ENCODE results near the gene HDLBP.

Gene HDLBP

DNA sequence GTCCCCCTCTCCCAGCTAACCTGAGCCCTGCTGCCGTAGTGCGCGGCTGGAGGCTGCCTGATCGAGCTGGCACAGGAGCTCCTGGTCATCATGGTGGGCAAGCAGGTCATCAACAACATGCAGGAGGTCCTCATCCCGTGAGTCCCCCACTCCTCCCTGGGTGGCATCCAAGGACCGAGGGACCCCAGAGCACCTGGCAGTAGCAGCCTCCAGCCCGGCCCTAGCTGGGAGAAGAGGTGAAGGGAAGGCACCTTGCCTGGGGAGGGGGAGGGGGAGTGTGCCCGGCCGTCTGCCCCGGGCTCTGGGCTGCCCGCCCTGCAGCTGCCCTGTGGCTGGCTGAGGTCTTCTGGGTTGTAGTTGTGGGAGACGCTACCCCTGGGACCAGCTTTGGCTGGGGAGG is 100.7 kb downstream of the HDLBP start:
- DNase-seq (ENCODE audit: low read depth, low spot score) = no peak

DNA sequence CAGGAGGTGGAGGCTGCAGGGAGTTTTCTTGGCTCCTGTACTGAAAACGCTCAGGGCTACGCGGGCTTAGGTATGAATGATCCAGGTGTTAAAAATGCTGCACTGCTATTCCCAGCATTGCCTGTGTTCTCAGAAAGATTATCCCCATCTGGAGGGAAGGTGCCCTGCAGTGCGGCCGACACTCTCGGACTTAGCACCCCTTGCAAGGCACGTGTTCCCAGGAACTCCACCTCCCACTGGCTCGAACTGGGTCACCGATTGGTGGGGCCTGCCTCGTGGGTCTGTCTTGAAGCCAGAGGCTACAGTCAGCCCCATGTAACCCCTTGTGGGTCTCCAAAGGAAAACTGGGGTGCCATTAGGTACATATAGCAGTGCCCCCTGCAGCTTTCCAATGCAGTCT is 101.3 kb downstream of the HDLBP start:
- no peak for DNase-seq (ENCODE audit: low read depth, low spot score)

DNA sequence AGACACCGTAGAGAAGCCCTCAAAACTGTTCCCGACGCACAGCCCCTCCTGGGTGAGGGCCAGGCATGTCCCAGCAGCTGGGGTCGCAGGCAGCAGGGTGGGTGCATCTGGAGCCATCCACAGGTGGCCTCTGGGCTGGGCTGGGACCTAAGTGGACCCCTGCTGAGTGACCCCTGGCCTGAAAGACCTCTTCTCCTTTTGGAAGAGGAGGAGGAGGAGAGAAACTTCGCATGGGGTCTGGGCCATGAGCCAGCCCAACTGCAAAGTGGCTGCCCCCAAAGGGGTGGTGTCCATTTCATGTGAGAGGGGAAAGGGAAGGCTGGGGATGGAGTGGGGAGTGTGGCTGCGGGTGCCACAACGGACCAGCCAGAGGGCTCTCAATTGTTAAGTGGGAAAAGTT is 101.9 kb downstream of the HDLBP start:
- no peak for DNase-seq (ENCODE audit: low read depth, low spot score)

DNA sequence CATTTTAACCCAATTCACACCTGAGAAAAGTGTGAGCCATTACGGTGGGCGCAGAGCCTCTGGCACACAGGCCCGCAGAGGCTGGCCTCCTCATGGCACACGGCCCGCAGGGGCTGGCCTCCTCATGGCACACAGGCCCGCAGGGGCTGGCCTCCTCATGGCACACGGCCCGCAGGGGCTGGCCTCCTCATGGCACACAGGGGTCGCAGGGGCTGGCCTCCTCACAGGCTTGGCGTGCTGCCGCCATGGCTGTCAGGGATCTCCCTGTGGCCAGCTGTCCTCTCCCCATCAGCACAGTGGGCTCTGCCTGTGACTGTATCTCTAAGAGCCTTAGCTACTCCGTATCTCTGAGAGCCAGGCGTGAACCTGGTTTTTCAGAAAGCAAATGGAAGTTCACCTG is 102.4 kb downstream of the HDLBP start:
- DNase-seq (ENCODE audit: low read depth, low spot score) = no peak

DNA sequence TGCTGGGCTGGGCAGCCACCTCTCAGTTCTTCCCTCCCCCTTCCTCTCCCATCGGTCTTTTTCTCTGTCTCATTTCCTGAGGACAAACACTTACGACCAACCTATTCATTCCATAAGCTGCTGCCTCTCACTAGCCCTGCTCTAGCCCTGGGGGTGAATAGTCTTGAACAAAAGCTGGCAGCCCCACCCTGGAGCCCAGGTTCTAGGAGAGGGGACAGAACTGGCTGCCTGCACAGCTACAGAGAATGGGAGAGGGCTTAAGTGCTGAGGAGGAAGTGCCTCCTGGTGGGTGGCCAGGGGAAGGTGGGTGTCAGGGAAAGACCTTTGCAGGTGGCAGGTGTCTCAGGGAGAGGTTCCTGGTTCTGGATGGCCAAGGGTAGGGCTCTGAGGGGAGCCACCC is 104.2 kb downstream of the HDLBP start:
- no peak for DNase-seq (ENCODE audit: low read depth, low spot score)

DNA sequence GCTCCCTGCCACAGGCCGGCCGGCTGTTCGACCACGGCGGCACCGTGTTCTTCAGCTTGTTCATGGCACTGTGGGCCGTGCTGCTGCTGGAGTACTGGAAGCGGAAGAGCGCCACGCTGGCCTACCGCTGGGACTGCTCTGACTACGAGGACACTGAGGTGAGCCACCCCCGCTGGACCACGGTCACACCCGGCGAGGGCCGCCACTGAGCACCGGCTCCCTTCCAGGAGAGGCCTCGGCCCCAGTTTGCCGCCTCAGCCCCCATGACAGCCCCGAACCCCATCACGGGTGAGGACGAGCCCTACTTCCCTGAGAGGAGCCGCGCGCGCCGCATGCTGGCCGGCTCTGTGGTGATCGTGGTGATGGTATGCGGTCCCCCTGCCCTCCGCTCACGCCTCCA is 106.2 kb downstream of the HDLBP start:
- DNase-seq (ENCODE audit: low read depth, low spot score) = no peak

DNA sequence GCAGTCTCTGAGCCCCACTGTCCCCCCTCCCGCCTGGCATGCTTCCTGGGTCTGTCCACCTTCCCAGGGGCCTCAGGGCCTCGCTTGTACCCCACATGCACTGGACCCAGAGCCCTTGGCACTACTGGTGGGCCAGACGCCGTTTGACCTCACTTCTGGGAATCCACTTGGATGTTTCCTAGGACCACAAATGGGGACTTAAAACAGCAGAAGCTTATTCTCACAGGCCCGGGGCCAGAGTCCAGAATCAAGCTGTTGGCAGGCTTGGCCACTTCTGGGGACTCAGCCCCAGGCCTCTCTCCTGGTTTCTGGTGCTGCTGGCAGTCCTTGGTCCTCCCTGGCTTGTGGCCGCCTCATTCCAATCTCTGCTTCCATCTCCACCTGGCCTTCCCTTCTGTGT is 107.4 kb downstream of the HDLBP start:
- no peak for DNase-seq (ENCODE audit: low read depth, low spot score)

DNA sequence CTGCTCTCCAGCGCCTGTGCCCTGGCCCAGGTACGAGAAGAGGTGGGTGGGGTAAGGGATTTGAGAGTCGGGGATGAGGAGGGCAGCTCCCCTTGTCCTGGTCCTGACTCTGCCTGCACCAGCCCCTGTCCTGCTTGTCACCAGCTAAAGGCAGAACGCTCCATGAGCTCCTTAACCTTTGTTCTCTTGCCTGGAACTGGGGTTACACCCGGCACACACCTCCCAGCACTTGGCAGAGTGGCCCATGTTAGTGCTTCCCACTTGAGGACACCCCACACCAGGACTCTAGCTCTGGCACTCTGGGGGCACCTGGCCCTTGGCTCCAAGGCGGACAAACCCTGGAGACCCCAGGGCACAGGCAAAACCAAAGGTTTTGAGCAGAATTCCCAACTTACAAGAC is 107.8 kb downstream of the HDLBP start:
- no peak for DNase-seq (ENCODE audit: low read depth, low spot score)

DNA sequence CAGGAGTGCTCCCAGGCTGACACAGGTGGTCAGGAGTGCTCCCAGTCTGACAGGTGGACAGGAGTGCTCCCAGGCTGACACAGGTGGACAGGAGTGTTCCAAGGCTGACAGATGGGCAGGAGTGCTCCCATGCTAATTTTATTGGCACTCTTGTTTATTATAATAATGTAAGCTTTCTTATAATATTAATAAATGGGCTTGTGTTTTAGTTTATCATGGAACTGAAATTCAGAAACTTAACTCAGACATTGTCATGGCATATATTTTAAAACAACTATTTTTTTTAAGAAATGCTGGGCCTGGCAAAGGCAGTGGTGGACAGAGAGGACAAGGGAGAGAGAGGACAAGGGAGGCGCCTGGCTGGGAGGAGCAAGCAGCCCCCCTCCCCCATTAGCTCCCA is 108.3 kb downstream of the HDLBP start:
- DNase-seq (ENCODE audit: low read depth, low spot score) = no peak

DNA sequence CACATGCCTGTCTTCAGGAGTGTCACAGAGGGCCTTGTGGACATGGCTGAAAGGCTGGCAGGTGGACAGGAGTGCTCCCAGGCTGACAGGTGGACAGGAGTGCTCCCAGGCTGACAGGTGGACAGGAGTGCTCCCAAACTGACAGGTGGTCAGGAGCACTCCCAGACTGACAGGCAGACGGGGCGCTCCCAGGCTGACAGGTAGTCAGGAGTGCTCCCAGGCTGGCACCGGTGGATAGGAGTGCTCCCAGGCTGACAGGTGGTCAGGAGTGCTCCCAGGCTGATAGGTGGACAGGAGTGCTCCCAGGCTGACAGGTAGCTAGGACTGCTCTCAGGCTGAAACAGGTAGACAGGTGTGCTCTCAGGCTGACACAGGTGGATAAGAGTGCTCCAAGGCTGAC is 110.4 kb downstream of the HDLBP start:
- DNase-seq (ENCODE audit: low read depth, low spot score) = no peak

DNA sequence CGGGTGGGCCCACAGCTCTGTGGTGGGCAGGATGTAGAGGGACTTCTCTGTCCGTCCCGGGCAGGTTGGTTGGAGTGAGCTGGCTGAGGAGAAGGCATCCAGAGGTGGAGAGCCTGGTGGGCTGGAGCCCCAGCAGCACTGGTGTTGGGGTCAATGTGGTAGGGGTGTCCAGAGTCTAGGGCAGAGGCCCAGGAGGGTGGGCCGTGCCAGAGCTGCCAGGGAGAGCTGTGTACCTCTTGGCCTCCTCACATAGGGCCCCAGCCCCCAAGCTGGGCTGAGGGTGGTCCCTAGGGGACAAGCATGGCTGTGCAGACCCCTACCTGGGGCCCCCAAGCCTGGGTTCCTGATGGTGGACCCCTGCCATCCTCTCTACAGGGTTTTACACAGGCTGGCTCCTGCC is 111.0 kb downstream of the HDLBP start:
- no peak for DNase-seq (ENCODE audit: low read depth, low spot score)

DNA sequence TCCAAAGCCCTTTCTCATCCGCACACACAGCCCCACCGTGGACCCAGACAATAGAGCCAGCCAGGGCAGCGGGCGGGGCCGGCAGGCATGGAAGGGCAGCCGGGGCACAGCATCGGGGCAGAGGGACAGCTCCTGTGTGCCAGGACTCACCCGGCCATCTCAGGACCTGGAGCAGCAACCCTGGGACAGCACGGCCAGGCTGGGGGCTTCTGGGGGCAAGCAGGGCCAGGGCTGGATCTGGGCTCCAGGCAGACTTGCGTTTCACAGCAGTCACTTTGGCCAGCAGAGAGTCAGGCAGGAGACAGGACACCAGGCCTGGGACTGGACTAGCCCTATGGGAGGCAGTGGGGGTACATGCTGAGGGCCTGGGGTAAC is 111.5 kb downstream of the HDLBP start:
- DNase-seq (ENCODE audit: low read depth, low spot score) = no peak

DNA sequence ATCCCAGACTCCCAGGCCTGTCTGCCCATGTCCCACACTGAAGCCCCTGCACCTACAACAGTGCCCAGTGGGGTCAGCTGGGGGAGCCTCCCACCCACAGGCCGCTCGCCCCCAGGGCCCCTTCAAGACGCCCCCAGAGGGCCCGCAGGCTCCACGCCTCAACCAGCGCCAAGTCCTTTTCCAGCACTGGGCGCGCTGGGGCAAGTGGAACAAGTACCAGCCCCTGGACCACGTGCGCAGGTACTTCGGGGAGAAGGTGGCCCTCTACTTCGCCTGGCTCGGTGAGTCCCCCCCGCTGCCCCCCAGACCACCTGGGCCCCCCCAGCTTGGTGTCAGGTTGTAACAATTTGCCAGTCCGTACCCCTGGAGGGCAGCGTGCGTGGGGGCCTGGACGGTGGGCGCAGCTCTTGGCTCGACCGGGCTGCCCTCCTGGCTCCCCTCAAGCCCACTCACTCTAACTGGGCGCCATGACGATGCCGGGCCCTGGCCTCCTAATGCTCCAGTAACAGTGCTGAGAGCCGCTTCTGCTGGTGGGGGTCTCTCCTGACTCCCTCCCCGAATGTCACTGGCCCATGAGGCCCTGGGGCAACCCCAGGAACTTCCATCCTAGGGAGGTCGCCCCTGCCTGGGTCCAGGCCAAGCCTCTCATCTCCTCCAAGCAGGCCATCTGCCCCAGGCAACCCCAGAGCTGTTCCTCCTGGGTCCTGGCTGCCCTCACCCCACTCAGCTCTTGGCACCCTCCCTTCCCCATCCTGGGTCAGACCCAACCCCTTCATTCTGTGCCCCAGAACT is 112.1 kb downstream of the HDLBP start:
- DNase-seq (ENCODE audit: low read depth, low spot score) = no peak

DNA sequence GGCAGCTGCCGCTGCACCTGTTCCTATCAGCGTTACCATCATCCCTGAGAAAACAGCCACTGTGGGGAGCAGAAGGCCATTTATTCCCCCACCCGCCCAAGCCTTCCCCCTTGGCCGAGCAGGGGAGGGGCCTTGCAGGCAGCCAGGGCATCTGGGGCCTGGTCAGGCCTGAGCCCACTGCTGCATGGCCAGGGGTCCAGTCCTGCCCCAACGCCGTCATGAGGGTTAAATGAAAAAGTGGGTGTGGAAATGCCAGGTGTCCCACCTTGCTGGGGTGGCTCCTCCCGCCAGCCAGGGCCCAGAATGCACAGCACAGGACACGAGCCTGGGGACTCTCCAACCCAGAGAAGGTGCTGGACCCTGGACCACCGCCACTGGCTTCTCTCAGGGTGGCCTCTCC is 112.8 kb downstream of the HDLBP start:
- DNase-seq (ENCODE audit: low read depth, low spot score) = no peak

DNA sequence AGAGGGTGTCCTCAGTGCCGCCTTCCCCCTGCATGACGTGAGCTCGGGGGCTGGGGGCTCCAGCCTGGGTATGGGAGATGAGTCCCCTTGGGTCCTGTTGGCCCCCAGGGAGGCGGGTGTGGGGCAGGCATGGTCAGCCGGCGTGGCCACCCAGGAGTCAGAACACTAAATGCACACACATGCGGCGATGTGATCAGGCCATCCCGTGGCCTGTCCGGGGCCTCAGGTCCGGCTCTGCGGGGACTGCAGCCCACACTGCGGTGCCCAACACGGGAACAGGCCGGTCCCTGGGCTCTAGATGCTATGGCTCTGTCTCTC is 113.2 kb downstream of the HDLBP start:
- DNase-seq (ENCODE audit: low read depth, low spot score) = no peak

DNA sequence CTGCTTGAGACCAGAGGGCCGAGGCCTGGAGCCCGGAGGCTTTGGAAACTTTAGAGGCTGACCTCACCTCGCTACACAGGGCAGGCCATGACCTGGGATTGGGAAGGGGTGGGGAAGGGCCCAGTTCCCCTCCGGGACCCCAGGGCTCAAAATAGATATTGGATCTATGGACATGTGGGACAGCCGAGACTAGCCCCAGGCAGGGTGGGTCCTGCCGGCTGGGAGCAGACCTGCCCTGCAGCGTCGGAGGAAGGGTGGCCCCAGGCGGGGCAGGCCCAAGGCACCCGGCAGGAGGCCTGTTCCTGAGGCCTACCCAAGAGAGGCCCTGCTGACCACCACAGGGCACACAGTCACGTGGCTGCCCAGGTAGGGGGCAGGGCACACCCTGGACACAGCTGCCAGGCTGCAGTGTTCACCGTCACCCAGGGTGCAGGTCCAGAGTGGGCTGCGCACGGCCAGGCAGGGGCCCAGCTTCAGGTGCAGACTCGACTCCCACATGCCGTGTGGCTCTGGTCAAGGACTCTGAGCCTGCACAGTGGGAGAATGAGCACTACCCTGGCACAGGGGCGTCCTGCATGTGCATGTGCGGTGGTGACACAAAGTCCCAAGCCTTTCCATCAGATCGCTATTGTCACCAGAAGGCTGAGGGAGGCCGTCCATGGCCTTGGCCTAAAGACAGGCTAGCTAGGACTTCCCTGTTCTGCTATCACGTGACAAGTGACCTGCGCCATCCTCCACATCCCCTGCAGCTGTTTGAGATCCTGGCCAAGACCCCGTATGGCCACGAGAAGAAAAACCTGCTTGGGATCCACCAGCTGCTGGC is 113.8 kb downstream of the HDLBP start:
- DNase-seq (ENCODE audit: low read depth, low spot score) = no peak

DNA sequence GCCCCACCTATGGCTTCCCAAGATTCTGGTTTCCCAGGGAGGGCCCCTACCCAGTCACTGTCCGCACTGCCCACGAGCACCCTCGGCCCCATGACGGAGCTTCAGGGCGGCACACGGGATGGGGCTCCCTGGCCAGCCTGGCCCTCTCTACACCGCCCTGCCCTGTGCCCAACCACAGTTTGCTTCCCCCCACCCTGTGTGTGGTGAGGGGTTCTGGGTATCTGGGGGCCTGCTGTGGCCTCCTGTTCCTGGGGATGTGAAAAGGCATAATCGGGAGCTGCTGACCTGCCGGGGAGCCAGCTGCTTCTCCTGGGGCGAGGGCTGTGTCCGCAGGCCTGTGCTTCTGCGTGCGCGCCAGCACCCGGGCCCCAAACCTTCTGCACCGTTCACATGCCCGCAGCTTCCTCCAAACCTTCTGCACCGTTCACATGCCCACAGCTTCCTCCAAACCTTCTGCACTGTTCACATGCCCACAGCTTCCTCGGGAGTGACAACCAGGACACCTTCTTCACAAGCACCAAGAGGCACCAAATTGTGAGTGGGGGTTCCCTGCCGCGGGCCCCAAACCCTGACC is 114.6 kb downstream of the HDLBP start:
- no peak for DNase-seq (ENCODE audit: low read depth, low spot score)

DNA sequence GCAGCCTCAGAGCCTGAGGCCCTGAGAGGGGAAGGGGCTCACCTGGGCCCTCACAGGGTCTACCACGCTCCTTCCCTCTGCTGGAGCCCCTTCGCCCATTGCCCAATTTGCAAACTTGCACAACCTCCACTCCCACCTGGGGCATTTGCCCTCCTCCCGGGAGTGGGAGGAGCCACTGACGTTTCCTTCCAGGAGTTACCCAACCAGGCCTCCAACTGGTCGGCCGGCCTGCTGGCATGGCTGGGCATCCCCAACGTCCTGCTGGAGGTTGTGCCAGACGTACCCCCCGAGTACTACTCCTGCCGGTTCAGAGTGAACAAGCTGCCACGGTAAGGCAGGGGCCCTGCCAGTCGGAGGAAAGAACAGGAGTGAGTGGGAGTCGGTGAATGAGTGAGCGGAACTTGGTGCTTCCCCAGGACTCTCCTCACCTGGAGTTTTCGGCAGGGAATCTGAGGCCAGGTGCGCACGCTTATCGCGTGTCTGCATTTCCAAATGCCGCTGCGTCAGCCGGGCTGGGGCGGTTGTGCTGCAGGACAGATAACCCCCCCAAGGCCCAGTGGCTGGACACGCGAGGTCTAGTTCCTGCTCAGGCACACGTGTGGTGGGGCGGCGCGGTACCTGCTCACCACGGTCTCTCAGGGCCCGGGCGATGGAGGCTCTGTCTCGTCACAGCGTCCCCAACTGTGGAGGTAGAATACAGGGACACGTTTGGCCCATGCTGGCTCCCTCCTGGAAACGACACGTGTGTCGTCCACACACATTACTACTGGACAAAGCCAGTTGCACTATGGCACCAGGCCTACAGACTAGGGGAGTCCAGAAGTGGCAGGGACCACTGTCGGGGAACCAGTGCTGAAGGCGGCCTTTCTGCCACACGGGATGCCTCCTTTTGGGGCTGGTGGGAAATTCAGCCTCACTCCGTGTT is 115.3 kb downstream of the HDLBP start:
- no peak for DNase-seq (ENCODE audit: low read depth, low spot score)

DNA sequence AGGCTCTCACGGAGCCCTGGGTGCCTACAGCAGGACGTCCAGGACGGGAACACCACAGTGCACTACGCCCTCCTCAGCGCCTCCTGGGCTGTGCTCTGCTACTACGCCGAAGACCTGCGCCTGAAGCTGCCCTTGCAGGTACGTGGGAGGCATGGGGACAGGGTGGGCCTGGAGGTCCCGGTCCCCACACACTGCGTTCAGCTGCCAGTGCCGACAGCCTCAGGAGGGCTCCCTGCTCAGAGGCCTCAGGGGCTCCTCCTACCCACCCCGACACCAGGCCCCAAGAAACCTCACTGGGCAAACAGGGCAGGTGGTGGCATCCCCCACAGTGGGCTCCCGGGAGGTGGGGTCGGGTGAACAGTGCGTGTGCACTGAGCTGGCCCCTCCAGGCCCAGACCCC is 116.2 kb downstream of the HDLBP start:
- no peak for DNase-seq (ENCODE audit: low read depth, low spot score)

DNA sequence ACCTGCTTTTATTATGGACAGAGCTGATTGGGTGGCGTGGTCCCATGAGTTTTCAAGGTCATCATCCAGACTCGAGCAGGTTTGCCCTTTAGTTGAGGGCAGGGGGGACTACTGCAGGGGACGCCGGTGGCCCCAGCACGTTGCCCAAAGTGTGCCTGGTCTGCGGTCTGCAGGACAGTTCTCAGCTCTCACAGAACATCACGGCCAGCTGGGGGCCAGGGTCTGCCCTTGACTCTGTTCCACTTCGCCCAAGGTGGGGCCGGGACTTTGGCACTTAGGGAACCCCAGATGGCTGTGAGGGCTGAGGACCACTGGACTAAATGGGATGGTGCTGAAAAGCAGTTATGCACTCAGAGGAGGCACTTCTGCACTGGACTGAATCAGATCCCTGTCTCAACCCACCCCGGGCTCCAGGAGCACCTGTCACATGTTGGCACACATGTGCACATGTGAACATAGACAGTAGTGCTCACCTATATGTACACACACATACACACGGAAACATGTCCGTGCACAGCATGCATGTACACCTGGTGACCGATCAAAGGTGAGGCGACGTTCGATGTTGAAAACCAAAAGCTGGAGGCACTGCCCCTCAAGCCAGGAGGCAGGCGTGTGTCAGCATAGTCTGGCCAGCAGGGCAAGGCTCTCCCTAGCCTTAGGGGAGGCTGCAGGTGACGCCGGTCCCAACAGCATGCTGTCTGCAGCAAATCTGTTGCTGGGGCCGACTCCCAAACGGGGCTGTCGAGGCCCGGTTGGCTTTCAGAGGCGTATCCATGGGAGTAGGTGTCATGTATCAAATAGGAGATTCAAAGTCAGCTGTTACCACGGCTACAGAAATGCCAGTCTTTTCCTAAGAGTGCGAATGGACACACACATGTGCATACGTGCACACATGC is 116.8 kb downstream of the HDLBP start:
- DNase-seq (ENCODE audit: low read depth, low spot score) = no peak

DNA sequence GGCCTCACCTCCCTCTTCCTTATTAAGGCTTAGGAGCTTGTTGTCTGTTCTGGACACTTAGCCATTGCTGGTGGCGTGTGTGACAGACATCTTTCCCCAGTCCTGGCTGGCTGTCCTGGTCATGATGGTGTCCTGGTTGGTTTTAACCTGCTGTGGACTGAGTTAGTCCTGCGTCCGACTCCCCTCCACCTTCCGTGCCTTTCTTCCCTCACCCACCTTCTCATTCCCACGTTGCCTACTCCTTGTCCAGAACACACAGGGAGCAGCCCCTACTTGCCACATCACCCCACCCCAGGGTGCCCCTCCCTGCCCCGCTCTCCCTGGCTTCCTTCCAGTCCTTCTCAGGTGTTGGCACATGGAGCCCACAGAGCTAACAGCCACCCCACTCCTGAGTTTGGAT is 117.5 kb downstream of the HDLBP start:
- DNase-seq (ENCODE audit: low read depth, low spot score) = no peak
